ENCODE measurements around the gene DOK6. TPM values are rescaled to one million over a fixed set of nuclear protein-coding genes. Genes with fewer than 3 reads are reported as not detected.

Gene DOK6
- total and polyA plus RNA-seq, 2 of the 13 experiments (the other 11 are each of a cell fraction or from before 2014, with no cell fraction given) = 17.0 to 17.2 TPM

GRCh38 chr18:69770238-69770637 is 369.6 kb downstream of the DOK6 start (continued):
- TF ChIP-seq ARID4A (CRISPR knock-in tag; IDR thresholded peaks at IDR 0.05; ENCODE audit: borderline replicate concordance) (no peak), MTA1 (CRISPR knock-in tag; IDR thresholded peaks at IDR 0.05; ENCODE audit: borderline replicate concordance) (no peak), TRIM24 (CRISPR knock-in tag; IDR thresholded peaks at IDR 0.05) (no peak), ZNF224 (CRISPR knock-in tag; IDR thresholded peaks at IDR 0.05) (no peak), FOXK1 (CRISPR knock-in tag; IDR thresholded peaks at IDR 0.05; ENCODE audit: borderline replicate concordance, low read depth) (no peak), PCBP2 (optimal IDR thresholded peaks at IDR 0.05; ENCODE audit: low read depth, low read length, poor library complexity, severe bottlenecking) (no peak), CENPT (CRISPR knock-in tag; IDR thresholded peaks at IDR 0.05; ENCODE audit: low read depth) (no peak), GABPB1 (CRISPR knock-in tag; IDR thresholded peaks at IDR 0.05) (no peak), WIZ (CRISPR knock-in tag; IDR thresholded peaks at IDR 0.05) (no peak), MEIS1 (CRISPR knock-in tag; IDR thresholded peaks at IDR 0.05; ENCODE audit: borderline replicate concordance) (no peak)
